GM18907 (cell line): ENCODE results near the gene ACTA2.

ENCODE experiments used
- ATAC-seq: cut with Tn5 transposase; IDR thresholded peaks from one replicate; pipeline ENCODE4 v1.9.1; 2021; ENCODE audit warnings: mild to moderate bottlenecking, moderate library complexity; ENCODE audit not compliant: unreplicated experiment

Gene ACTA2

GRCh38 chr10:88982366-88982765 lies 29.8 kb upstream of the ACTA2 start:
- no peak for ATAC-seq

- ATAC-seq = no peak
Measured at GRCh38 chr10:88981435-88981834, 28.9 kb upstream of the ACTA2 start.

- ATAC-seq = no peak
Measured at GRCh38 chr10:88980800-88981199, 28.2 kb upstream of the ACTA2 start.

GRCh38 chr10:88980247-88980646 lies 27.7 kb upstream of the ACTA2 start:
- no peak for ATAC-seq

- ATAC-seq = no peak
Measured at GRCh38 chr10:88979603-88980002, 27.0 kb upstream of the ACTA2 start.

GRCh38 chr10:88979153-88979562 lies 26.6 kb upstream of the ACTA2 start:
- no peak for ATAC-seq

- ATAC-seq = no peak
Measured at GRCh38 chr10:88978463-88978862, 25.9 kb upstream of the ACTA2 start.

GRCh38 chr10:88975377-88975720 lies 22.8 kb upstream of the ACTA2 start:
- no peak for ATAC-seq

GRCh38 chr10:88974446-88975376 lies 22.1 kb upstream of the ACTA2 start:
- ATAC-seq = no peak

- no peak for ATAC-seq
Measured at GRCh38 chr10:88974012-88974411, 21.4 kb upstream of the ACTA2 start.

GRCh38 chr10:88971221-88972061 lies 18.9 kb upstream of the ACTA2 start:
- no peak for ATAC-seq

- no peak for ATAC-seq
Measured at GRCh38 chr10:88968391-88968790, 15.8 kb upstream of the ACTA2 start.

GRCh38 chr10:88966797-88967196 lies 14.2 kb upstream of the ACTA2 start:
- ATAC-seq = no peak

GRCh38 chr10:88964869-88965415 lies 12.4 kb upstream of the ACTA2 start:
- ATAC-seq = no peak

GRCh38 chr10:88964360-88964759 lies 11.8 kb upstream of the ACTA2 start:
- ATAC-seq = no peak

- no peak for ATAC-seq
Measured at GRCh38 chr10:88963318-88963717, 10.7 kb upstream of the ACTA2 start.

GRCh38 chr10:88962336-88962735 lies 9.8 kb upstream of the ACTA2 start:
- no peak for ATAC-seq

GRCh38 chr10:88961266-88961665 lies 8.7 kb upstream of the ACTA2 start:
- ATAC-seq = no peak

- no peak for ATAC-seq
Measured at GRCh38 chr10:88960802-88961201, 8.2 kb upstream of the ACTA2 start.

- ATAC-seq = no peak
Measured at GRCh38 chr10:88958721-88959120, 6.1 kb upstream of the ACTA2 start.

- no peak for ATAC-seq
Measured at GRCh38 chr10:88957381-88957780, 4.8 kb upstream of the ACTA2 start.
